HEK293 (cell line): ENCODE results near the gene SCIN.

ENCODE experiments used
- CTCF ChIA-PET: fragments of 350-600 bp; formaldehyde crosslinking; extraction: SDS; loops from one replicate; lab custom pipeline; 2021; ENCODE audit warnings: antibody characterized with exemption; lab: Yijun Ruan, JAX
- POLR2A ChIA-PET: fragments of 300-600 bp; formaldehyde crosslinking; extraction: SDS; loops from one replicate; lab custom pipeline; 2020; ENCODE audit warnings: antibody characterized with exemption, inconsistent platforms; lab: Yijun Ruan, JAX
- H3K27ac ChIP-seq: fragments of 200-500 bp; sonication (Bioruptor generic); 2 replicates; pipeline ENCODE4 v1.5.1; 2014; ENCODE audit warnings: low read depth, low read length, control low read depth, inconsistent platforms; ENCODE audit errors: extremely low read depth
- H3K36me3 ChIP-seq, 2 experiments: fragments of 200-500 bp in 1 of 2; sonication (Bioruptor generic) in 1 of 2; 1 replicate in 1 of 2; 2 replicates in 1 of 2; pipeline ENCODE4 v1.5.1; 2014 to 2017; ENCODE audit warnings: inconsistent platforms in 2 of 2, low read length in 2 of 2; ENCODE audit not compliant: control insufficient read depth in 2 of 2, insufficient read depth in 1 of 2
- H3K4me1 ChIP-seq: fragments of 200-500 bp; sonication (Bioruptor generic); 2 replicates; pipeline ENCODE4 v1.5.1; 2014; ENCODE audit warnings: mild to moderate bottlenecking, low read length, inconsistent platforms; ENCODE audit not compliant: control insufficient read depth, insufficient read depth
- H3K4me3 ChIP-seq: 2 replicates; pipeline ENCODE4 v1.5.1; 2011; ENCODE audit warnings: low read depth, mild to moderate bottlenecking, control low read depth, low read length, moderate library complexity
- H3K9me3 ChIP-seq: fragments of 200-500 bp; sonication (Bioruptor generic); 2 replicates; pipeline ENCODE4 v1.5.1; 2014; ENCODE audit warnings: low read depth, low read length, inconsistent platforms; ENCODE audit not compliant: control insufficient read depth, insufficient read depth
- BCL11A ChIP-seq: fragments of 450-650 bp; formaldehyde crosslinking; IDR thresholded peaks from 2 replicates; pipeline ENCODE4 v1.5.1; 2016; ENCODE audit warnings: low read depth, missing biosample characterization, missing genetic modification characterization
- HIC1 ChIP-seq: fragments of 450-650 bp; formaldehyde crosslinking; IDR thresholded peaks from 2 replicates; pipeline ENCODE4 v1.5.1; 2016; ENCODE audit warnings: missing biosample characterization, missing genetic modification characterization
- IKZF3 ChIP-seq: fragments of 450-650 bp; IDR thresholded peaks from 2 replicates; pipeline ENCODE4 v1.5.0; 2018; ENCODE audit warnings: missing biosample characterization, mild to moderate bottlenecking, missing genetic modification characterization, moderate library complexity
- KLF16 ChIP-seq: fragments of 450-650 bp; formaldehyde crosslinking; IDR thresholded peaks from 2 replicates; pipeline ENCODE4 v1.5.1; 2017; ENCODE audit warnings: missing biosample characterization, missing genetic modification characterization
- MYNN ChIP-seq: fragments of 450-650 bp; formaldehyde crosslinking; IDR thresholded peaks from 2 replicates; pipeline ENCODE4 v1.5.1; 2016; ENCODE audit warnings: missing biosample characterization, missing genetic modification characterization, borderline replicate concordance
- OVOL3 ChIP-seq: fragments of 450-650 bp; formaldehyde crosslinking; IDR thresholded peaks from 2 replicates; pipeline ENCODE4 v1.5.1; 2016; ENCODE audit warnings: missing biosample characterization, missing genetic modification characterization
- PRDM10 ChIP-seq: fragments of 450-650 bp; formaldehyde crosslinking; IDR thresholded peaks from 2 replicates; pipeline ENCODE4 v1.5.1; 2016; ENCODE audit warnings: missing biosample characterization, missing genetic modification characterization
- PRDM4 ChIP-seq: fragments of 450-650 bp; formaldehyde crosslinking; IDR thresholded peaks from 2 replicates; pipeline ENCODE4 v1.5.1; 2017; ENCODE audit warnings: missing biosample characterization, missing genetic modification characterization
- ZFP37 ChIP-seq: fragments of 450-650 bp; formaldehyde crosslinking; IDR thresholded peaks from 2 replicates; pipeline ENCODE4 v1.5.1; 2016; ENCODE audit warnings: missing biosample characterization, missing genetic modification characterization
- ZNF146 ChIP-seq: fragments of 450-650 bp; formaldehyde crosslinking; IDR thresholded peaks from 2 replicates; pipeline ENCODE4 v1.5.1; 2016; ENCODE audit warnings: missing biosample characterization, missing genetic modification characterization
- ZNF184 ChIP-seq: fragments of 450-650 bp; IDR thresholded peaks from 2 replicates; pipeline ENCODE4 v1.5.1; 2018; ENCODE audit warnings: missing biosample characterization, mild to moderate bottlenecking, missing genetic modification characterization
- ZNF24 ChIP-seq: fragments of 450-650 bp; formaldehyde crosslinking; IDR thresholded peaks from 2 replicates; pipeline ENCODE4 v1.5.1; 2016; ENCODE audit warnings: missing biosample characterization, missing genetic modification characterization
- ZNF292 ChIP-seq: fragments of 450-650 bp; formaldehyde crosslinking; IDR thresholded peaks from 2 replicates; pipeline ENCODE4 v1.5.1; 2016; ENCODE audit warnings: low read depth, missing biosample characterization, missing genetic modification characterization, borderline replicate concordance
- ZNF335 ChIP-seq: fragments of 450-650 bp; formaldehyde crosslinking; conservative IDR thresholded peaks from 2 replicates; pipeline ENCODE4 v1.5.1; 2016; ENCODE audit warnings: missing biosample characterization, missing genetic modification characterization
- ZNF398 ChIP-seq: fragments of 450-650 bp; formaldehyde crosslinking; IDR thresholded peaks from 2 replicates; pipeline ENCODE4 v1.5.1; 2017; ENCODE audit warnings: missing biosample characterization, missing genetic modification characterization
- ZNF48 ChIP-seq: fragments of 450-650 bp; formaldehyde crosslinking; IDR thresholded peaks from 2 replicates; pipeline ENCODE4 v1.5.1; 2016; ENCODE audit warnings: missing biosample characterization, missing genetic modification characterization
- ZNF513 ChIP-seq: fragments of 450-650 bp; IDR thresholded peaks from 2 replicates; pipeline ENCODE4 v1.5.1; 2018; ENCODE audit warnings: missing biosample characterization, missing genetic modification characterization
- ZNF560 ChIP-seq: fragments of 450-650 bp; formaldehyde crosslinking; IDR thresholded peaks from 2 replicates; pipeline ENCODE4 v1.5.1; 2017; ENCODE audit warnings: missing biosample characterization, missing genetic modification characterization, borderline replicate concordance
- ZNF585B ChIP-seq: fragments of 450-650 bp; formaldehyde crosslinking; IDR thresholded peaks from 2 replicates; pipeline ENCODE4 v1.5.1; 2016; ENCODE audit warnings: missing biosample characterization, missing genetic modification characterization
- ZNF621 ChIP-seq: fragments of 450-650 bp; formaldehyde crosslinking; IDR thresholded peaks from 2 replicates; pipeline ENCODE4 v1.5.1; 2017; ENCODE audit warnings: missing biosample characterization, missing genetic modification characterization
- ZNF626 ChIP-seq: fragments of 450-650 bp; sonication (Bioruptor Pico); formaldehyde crosslinking; IDR thresholded peaks from 2 replicates; pipeline ENCODE4 v1.5.1; 2018; ENCODE audit warnings: missing biosample characterization, missing genetic modification characterization, inconsistent platforms
- ZNF629 ChIP-seq: fragments of 450-650 bp; formaldehyde crosslinking; IDR thresholded peaks from 2 replicates; pipeline ENCODE4 v1.5.1; 2017; ENCODE audit warnings: missing biosample characterization, missing genetic modification characterization

SCIN gene

GRCh38 chr7:12661581-12661980 lies 91.1 kb downstream of the SCIN start:
- H3K4me3 ChIP-seq, result no peak overlapping the region
- H3K27ac ChIP-seq, result no peak overlapping the region
- no peaks in the 10 kb centered on the region for H3K9me3 ChIP-seq
- CTCF ChIA-PET, result interaction anchor here (0.6 to 0.8 kb wide), 4 partner anchors 12 to 448 kb away, joined by 3 to 4 read pairs (median 4); no protein-coding TSS in a partner anchor
- H3K36me3 ChIP-seq, result no peaks in the 10 kb centered on the region
- POLR2A ChIA-PET, result no interaction called here
- H3K4me1 ChIP-seq, result no peaks in the 10 kb centered on the region
- TF ChIP-seq ZNF513 (tag by site-specific recombination) (no peak), OVOL3 (tag by site-specific recombination) (no peak), ZNF184 (tag by site-specific recombination) (no peak), BCL11A (tag by site-specific recombination) (no peak), ZNF146 (tag by site-specific recombination) (no peak), KLF16 (tag by site-specific recombination) (no peak), ZFP37 (tag by site-specific recombination) (no peak), ZNF626 (tag by site-specific recombination) (no peak)

- POLR2A ChIA-PET, result no interaction called here
- H3K4me1 ChIP-seq, result no peaks in the 10 kb centered on the region
- no peaks in the 10 kb centered on the region for H3K9me3 ChIP-seq
- no peaks in the 10 kb centered on the region for H3K36me3 ChIP-seq
- CTCF ChIA-PET, result no interaction called here
- H3K27ac ChIP-seq, result no peak overlapping the region
- H3K4me3 ChIP-seq, result no peak overlapping the region
- TF ChIP-seq ZNF398 (tag by site-specific recombination) (no peak), ZNF292 (tag by site-specific recombination) (no peak), PRDM4 (tag by site-specific recombination) (no peak), IKZF3 (tag by site-specific recombination) (no peak), ZNF48 (tag by site-specific recombination) (no peak), ZNF560 (tag by site-specific recombination) (no peak), MYNN (tag by site-specific recombination) (no peak), PRDM10 (tag by site-specific recombination) (no peak), ZNF629 (tag by site-specific recombination) (no peak), ZNF621 (no peak), ZNF335 (tag by site-specific recombination) (no peak), ZNF24 (tag by site-specific recombination) (no peak), HIC1 (tag by site-specific recombination) (no peak), ZNF585B (no peak)
Observed at GRCh38 chr7:12670000-12670729, 99.6 kb downstream of the SCIN start.
